Measurements from ENCODE around the gene TAC4.

Gene TAC4

GRCh38 chr17:49798738-49799137, 49.1 kb downstream of the TAC4 start:
- no peak for DNase-seq (ENCODE audit: low read depth)

DNA sequence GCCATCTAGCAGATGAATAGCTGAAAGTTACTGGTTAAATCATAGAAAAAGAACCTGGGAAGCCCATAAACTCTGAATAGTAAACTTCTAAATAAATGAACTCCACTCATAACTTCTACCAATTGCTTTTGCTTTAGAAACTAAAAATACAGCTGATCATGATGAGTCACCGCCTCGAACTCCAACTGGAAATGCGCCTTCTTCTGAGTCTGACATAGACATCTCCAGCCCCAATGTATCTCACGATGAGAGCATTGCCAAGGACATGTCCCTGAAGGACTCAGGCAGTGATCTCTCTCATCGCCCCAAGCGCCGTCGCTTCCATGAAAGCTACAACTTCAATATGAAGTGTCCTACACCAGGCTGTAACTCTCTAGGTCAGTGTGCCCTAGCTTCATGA, 49.7 kb downstream of the TAC4 start:
- no peak for DNase-seq (ENCODE audit: low read depth)

DNA sequence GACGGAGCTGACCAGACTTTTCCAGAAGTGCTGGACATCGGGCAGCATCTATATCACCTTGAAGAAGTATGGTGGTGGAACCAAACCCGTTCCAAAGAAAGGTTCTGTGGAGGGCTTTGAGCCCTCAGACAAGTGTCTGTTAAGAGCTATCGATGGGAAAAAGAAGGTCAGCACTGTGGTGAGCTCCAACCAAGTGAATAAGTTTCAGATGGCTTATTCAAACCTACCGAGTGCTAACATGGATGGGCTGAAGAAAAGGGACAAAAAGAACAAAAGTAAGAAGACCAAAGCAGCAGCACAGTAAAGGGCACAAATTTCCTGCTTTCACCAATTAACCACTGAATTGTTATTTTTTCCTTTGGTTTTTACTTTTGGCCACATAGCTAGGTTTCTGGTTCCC, 52.5 kb downstream of the TAC4 start:
- no peak for DNase-seq (ENCODE audit: low read depth)

GRCh38 chr17:49793309-49793708, 54.6 kb downstream of the TAC4 start:
- DNase-seq (ENCODE audit: low read depth): no peak

GRCh38 chr17:49789243-49789578, 58.7 kb downstream of the TAC4 start:
- no peak for DNase-seq (ENCODE audit: low read depth)

GRCh38 chr17:49788478-49789242, 59.2 kb downstream of the TAC4 start, which contains the start of gene KAT7:
Gene KAT7 (plus strand): TSS chr17:49788681. CDS start chr17:49788835, 154 bp downstream.
- peak; percentile 94 for DNase-seq (ENCODE audit: low read depth)
